Stimulated activated naive B cell treated with anti-CD40 and anti-IgM and Interleukin-4, amounts not matched to agents 10 μg/mL and 1 μg/mL and 100 μg/mL, for 72 hours (primary cell): ENCODE measurements around the gene ZSWIM8.

Source experiments
- ATAC-seq, 2 donors: fragments of 150-1000 bp; cut with Tn5 transposase; replicated peaks; 2 replicates each; pipeline ENCODE4 v1.10.0; 2021; ENCODE audit warnings: moderate library complexity in 1 of 2
- DNase-seq: peaks from one replicate; pipeline ENCODE4 v3.0.0; 2021
- H3K27ac Mint-ChIP-seq: one replicate; pipeline ENCODE4 v1.8.0; 2022; ENCODE audit warnings: mild to moderate bottlenecking, mixed read lengths
- H3K27me3 Mint-ChIP-seq, 2 donors: one replicate each; pipeline ENCODE4 v1.8.0; 2022; ENCODE audit warnings: mixed read lengths in 2 of 2
- H3K36me3 Mint-ChIP-seq, 2 donors: one replicate each; pipeline ENCODE4 v1.8.0; 2022; ENCODE audit warnings: mixed read lengths in 2 of 2, mild to moderate bottlenecking in 1 of 2
- H3K4me1 Mint-ChIP-seq, 2 donors: one replicate each; pipeline ENCODE4 v1.8.0; 2022; ENCODE audit warnings: mixed read lengths in 2 of 2, mild to moderate bottlenecking in 1 of 2
- H3K4me3 Mint-ChIP-seq, 2 donors: one replicate each; pipeline ENCODE4 v1.8.0; 2022; ENCODE audit warnings: mild to moderate bottlenecking in 2 of 2, mixed read lengths in 2 of 2, moderate library complexity in 1 of 2
- H3K9me3 Mint-ChIP-seq, 2 donors: one replicate each; pipeline ENCODE4 v1.8.0; 2022; ENCODE audit warnings: mixed read lengths in 2 of 2, mild to moderate bottlenecking in 1 of 2

ZSWIM8 gene

GRCh38 chr10:73841526-73842285 lies 56.3 kb downstream of the ZSWIM8 start:
- H3K36me3 Mint-ChIP-seq: peaks cover 25 to 69% of the 10 kb centered on the region in 2 donors
- no peaks in the 10 kb centered on the region for H3K4me1 Mint-ChIP-seq
- H3K27ac Mint-ChIP-seq: no peak overlapping the region
- H3K4me3 Mint-ChIP-seq: no peak overlapping the region
- no peak for ATAC-seq
- no peaks in the 10 kb centered on the region for H3K9me3 Mint-ChIP-seq
- DNase-seq: no peak
- no peaks in the 10 kb centered on the region for H3K27me3 Mint-ChIP-seq

DNA sequence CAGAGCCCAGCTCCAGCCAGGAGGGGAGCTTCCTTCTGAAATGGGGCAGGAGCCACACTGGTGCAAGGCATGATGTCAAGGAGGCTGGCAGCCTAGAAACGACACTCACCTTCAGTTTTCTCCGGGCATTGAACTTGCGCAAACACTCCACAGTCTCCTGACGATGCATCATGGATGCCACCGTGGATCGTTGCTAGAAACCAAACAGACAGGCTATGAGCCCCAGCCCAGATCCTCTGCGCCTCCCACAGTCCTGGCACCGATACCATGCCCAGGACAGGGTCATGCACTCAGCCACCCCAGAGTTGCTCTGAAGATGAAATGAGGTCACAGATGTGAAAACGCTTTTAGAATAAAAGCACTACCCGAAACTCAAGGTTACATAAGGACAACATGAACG lies 56.9 kb downstream of the ZSWIM8 start:
- Mint-ChIP-seq H3K27me3 (no peaks in the 10 kb centered on the region), H3K9me3 (no peaks in the 10 kb centered on the region), H3K36me3 (peaks cover 31 to 71% of the 10 kb centered on the region in 2 donors), H3K4me1 (no peaks in the 10 kb centered on the region), H3K27ac (no peak overlapping the region), H3K4me3 (no peak overlapping the region)
- ATAC-seq (no peak), DNase-seq (no peak)

DNA sequence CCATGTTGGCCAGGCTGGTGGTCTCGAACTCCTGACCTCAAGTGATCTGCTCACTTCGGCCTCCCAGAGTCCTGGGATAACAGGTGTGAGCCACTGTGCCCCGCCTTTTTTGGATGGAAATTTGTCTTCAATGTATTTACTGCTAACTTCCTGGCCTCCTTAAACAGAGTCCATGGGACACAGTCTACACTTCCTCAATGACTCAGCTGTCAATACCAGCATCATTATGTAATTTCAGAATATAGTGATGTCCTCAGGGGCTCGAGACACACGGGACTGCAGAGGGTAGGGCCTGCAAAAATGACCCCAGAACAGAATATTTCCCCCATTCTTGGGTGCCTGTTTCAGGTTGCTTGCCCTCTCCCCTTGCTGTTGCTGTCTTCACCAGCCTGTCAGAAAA lies 57.9 kb downstream of the ZSWIM8 start:
- Mint-ChIP-seq H3K4me3 (no peak overlapping the region), H3K27ac (no peak overlapping the region), H3K36me3 (peaks cover 38 to 72% of the 10 kb centered on the region in 2 donors), H3K9me3 (no peaks in the 10 kb centered on the region), H3K27me3 (no peaks in the 10 kb centered on the region), H3K4me1 (no peaks in the 10 kb centered on the region)
- DNase-seq (no peak), ATAC-seq (no peak)

DNA sequence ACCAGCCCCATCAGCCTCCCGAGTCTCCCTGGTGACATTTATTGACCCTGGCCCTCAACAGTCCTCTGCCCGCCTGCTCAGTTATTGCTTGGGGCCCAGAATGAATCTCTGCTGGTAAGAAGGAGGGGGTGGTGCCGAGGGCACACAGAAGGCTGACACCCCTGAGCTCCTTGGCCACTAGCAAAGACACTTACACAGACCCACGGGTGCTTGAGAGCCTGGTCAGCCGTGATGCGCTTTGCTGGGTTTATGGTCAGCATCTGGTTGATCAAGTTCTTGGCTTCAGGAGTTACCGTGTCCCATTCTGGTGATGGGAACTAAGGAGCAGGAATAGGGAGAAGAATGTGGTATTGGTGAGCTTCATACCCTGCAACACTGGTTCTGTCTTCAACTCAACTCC lies 61.6 kb downstream of the ZSWIM8 start:
- Mint-ChIP-seq H3K36me3 (peaks cover 41 to 72% of the 10 kb centered on the region in 2 donors), H3K4me3 (no peak overlapping the region), H3K4me1 (peaks cover 11% of the 10 kb centered on the region in 2 donors), H3K27ac (peak overlapping the region; percentile 71), H3K9me3 (no peaks in the 10 kb centered on the region), H3K27me3 (no peaks in the 10 kb centered on the region)
- ATAC-seq (no peak), DNase-seq (no peak)

DNA sequence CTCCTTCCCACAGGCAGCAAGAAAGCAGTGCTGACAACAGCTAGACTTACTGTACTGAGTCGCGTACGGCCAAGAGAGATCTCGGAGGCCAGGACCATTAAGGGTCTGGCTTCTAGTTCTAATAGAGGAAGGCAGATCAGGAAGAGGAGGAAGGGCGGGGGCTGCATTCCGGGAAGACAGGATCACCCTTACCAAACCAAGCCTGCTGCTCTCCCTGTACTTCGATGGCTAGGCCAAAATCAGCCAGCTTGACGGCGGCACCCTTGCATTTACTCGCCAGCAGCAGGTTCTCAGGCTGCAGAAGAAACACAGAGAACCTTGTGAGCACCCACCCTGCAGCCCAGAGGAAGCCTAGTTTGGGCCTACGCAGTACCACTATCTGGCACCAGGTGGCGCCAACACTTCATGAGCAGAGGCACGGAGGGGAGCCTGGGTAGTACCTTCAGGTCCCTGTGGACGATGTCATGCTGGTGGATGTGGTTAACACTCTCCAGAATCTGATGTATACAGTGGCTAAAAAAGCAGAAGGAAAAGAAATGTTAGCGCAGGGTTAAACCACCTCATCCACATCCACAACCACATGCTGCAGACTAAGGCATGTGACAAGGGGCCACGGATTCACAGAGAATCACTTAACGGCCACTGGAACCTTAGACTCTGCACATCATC lies 63.5 kb downstream of the ZSWIM8 start:
- Mint-ChIP-seq H3K4me1 (peaks cover 15 to 23% of the 10 kb centered on the region in 2 donors), H3K27ac (peak overlapping the region; percentile 90), H3K27me3 (no peaks in the 10 kb centered on the region), H3K9me3 (no peaks in the 10 kb centered on the region), H3K36me3 (peaks cover 46 to 71% of the 10 kb centered on the region in 2 donors), H3K4me3 (peak overlapping the region; percentile 30 to 50)
- peak; percentile 100 for ATAC-seq
- peak; percentile 88 for DNase-seq

- DNase-seq (no peak), ATAC-seq (no peak)
- H3K27me3 Mint-ChIP-seq: no peaks in the 10 kb centered on the region
- H3K36me3 Mint-ChIP-seq: peaks cover 46 to 68% of the 10 kb centered on the region in 2 donors
- no peak overlapping the region for H3K4me3 Mint-ChIP-seq
- no peaks in the 10 kb centered on the region for H3K9me3 Mint-ChIP-seq
- H3K4me1 Mint-ChIP-seq: peaks cover 15 to 23% of the 10 kb centered on the region in 2 donors
- H3K27ac Mint-ChIP-seq: no peak overlapping the region
These were observed 64.8 kb downstream of the ZSWIM8 start for GRCh38 chr10:73850211-73850610.

GRCh38 chr10:73850863-73851461 lies 65.6 kb downstream of the ZSWIM8 start:
- DNase-seq: no peak
- Mint-ChIP-seq H3K4me1 (peaks cover 15 to 23% of the 10 kb centered on the region in 2 donors), H3K27me3 (no peaks in the 10 kb centered on the region), H3K4me3 (no peak overlapping the region), H3K36me3 (peaks cover 44 to 65% of the 10 kb centered on the region in 2 donors), H3K9me3 (no peaks in the 10 kb centered on the region), H3K27ac (no peak overlapping the region)
- ATAC-seq: no peak
